EH (cell line): ENCODE measurements around the gene ACTR6.

Experiments used
- DNase-seq: peaks from one replicate; pipeline ENCODE4 v3.0.0-alpha.2; 2015; ENCODE audit warnings: low read depth

Gene ACTR6

DNA sequence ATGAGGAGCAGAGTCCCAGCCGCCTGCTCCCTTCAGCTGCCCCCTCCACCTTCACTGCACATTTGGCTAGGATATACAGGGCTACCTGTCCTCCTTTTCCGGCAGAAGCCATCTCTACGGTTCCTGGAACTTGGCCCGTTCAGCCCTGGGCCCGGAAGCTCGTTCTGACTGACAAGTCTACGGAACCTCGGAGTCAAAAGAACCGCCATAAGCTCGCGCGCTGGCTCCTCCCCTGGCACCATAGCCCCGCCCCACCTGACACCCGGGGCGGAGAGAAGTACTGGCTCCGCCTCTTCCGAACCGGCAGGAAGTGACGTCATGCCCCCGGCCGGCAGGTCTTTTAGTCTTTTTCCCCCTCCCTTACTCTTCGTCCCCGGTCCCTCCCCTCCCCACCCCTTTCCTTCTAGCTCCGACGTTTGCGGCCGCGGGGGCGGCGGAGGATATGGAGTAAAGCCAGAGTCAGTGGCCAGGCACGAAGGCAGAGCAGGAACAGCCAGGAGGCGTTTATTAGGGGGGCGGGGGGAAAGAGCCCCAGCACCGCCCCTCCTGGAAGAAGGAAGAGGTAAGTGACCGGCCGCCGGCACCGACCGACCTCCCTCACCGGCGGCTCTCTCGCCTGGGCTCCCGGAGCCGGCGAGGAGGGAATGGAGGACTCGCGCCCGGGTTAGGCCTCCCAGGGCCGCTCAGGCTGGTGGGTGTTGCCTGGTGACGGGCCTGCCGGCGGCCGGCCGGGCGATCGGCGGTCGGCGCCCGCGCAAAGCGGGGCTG, 66.4 kb downstream of the ACTR6 start, which contains the start of the genes DEPDC4 and SCYL2:
TSS of gene DEPDC4 (minus strand) at position 245 of the 768 bp plus-strand sequence. CDS start at position 242, 3 bp downstream.
TSS of gene SCYL2 (plus strand) at position 343 of the 768 bp plus-strand sequence. CDS start 15,794 bp downstream, outside the sequence.
- peak; percentile 98 for DNase-seq

DNA sequence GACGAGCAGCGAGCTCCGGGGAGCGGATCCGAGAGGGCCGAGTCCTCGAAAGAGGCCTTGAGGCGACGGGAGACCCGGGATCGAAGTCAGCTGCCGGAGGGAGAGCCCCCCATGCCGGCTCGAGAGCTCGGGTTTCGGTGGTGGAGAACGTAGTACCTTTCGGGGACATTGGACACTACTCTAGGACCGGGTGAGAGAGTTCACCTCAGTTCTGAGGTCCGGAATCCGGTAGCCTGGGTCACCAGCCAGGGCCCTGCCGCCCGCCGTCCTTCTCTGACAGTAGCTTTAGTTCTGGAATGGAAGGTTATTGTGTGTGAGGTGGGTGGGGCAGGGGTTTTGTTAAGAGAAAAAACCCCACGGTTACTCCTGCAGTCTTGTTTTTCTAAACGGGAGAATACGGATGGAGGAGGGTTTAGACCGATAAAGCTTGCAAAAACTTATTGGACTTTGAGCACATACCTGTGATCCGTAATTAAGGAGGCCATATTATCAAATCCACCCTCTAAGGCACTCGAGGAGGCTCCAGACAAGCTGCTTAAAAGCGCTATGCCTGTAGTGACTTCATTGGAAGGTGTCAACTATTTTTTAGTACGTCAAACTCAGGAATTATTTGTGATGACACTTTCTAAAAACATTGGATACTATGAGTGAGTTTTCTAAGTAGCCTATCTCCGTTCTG, 67.1 kb downstream of the ACTR6 start:
- peak; percentile 52 for DNase-seq

DNA sequence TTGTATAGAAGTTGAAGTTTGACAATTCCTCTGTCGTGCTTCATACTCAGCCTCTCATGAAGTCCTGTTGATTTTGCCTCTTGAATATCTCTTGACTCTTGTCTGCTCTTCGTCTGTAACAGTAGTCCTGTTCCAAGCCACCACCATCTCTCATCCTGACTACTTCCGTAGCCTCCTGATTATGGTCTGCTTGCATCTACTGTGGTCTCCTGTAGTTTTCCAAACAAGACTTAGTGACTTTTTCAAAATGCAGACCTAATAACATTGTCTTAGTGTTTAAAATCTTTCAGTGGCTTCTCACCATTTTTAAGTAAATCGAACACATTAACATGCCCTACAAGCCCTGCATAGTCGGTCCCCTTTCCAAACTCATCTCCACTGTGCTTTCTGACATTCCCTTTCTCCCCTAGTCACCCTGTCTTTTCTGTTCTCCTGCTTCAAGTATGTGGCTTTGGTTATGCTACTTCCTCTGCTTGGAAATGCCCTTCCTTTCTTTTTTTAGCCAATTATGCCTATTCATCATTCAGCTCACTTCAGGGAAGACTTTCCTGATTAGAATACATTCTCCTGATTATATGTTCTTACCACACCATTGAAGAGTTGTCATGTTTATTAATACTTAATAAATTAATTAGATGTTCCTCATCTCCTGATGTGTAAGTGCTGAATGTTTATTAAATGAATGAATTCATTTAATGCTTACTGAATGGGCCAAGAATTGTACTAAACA, 68.4 kb downstream of the ACTR6 start:
- peak; percentile 36 for DNase-seq

DNA sequence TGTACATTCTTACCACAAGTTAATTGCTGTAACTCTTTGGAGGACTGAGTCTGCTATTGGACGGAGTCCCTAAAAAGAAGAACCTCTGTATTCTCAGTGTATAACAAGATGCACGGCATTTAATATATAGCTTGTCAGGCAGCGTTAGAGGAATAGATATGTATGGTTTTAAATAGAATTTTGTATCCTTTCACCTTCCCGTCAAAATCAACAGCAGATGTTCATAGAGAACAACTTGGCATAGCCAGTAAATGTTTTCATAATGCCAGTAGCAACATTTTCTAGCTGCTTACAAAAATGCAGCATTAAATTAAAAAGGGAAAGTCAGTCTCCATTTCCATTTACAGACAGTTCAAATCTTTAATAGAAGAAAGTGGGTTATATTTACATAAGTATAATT, 73.2 kb downstream of the ACTR6 start:
- DNase-seq: no peak
